NCI-H2081 (cell line): Measurements from ENCODE around the gene CIAO1.
"Not testable (repeated sequence)": the region's sequence is repeated elsewhere in the genome, so short reads cannot be mapped to it uniquely, and the experiment has no call there.

Experiments
- DNase-seq, 2 experiments: peaks; one replicate each; lab custom pipeline; 2025; lab: John Stamatoyannopoulos, UW

The CIAO1 gene

GRCh38 chr2:96250188-96250587 lies 15.8 kb upstream of the CIAO1 start:
- no peak for DNase-seq

DNA sequence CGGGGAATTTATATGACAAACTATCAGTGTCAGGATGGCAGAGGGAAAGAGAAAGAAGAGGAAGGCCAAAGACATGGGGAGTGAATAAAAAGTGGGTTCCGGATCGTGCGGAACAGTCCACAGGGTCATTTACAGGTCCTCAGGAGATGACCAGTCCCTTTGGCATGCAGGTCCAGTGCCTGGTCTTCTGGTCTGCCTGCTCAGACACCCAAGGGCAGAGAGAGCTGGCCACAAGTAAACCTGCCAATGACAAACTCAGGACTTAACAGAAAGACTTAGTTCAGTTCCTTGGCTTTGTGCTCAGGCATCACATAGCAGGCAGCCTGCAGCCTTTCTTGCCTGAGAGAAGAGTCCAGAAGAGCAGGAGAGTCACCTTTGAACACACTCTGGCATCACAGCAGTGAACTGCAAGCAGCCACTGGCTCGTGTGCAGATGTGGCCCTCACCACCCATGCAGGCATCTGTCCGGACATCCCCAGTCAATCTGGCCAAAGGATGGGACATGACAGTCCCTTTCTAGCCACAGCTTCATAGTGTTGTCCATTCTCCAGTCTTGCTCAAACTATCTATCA lies 14.2 kb upstream of the CIAO1 start:
- no peak for DNase-seq

DNA sequence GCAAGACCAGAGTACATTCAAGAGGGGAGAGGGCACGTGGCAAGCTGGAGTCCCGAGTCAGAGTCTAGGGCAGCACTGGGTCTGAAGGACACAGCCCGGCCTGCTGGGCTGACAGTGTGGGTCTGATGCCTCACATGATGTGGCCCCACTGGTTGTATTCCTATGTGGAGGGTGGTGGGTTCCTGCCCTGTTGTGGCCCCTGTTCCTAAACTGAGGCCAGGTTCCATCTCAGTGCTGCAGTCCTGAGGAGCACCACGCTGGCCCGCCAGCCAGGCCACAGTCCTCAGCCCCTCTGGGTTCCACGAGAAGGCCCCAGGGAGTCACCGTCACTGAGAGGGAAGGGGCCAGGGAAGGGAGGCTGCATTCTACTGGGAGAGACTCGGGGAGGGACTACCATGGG lies 13.5 kb upstream of the CIAO1 start:
- DNase-seq, result no peak

DNA sequence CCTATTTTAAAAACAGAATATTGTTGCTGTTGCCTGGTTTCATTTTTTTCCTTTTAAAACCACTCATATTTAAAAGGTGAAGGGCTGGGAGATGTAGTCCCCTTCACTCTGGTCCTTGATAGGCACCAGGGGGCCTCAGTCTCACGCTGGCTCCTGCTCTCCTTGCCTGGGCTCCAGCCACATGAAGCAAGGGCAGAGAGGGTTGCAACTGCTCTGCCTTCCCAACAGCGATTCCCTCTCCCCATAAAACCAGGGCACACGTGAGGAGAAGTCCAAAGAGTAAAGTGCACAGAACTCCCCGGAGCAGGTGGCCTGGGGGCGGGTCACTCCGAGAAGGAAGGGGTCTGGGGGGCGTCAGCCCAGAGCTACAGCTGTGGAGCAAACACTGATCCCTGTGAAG lies 13.0 kb upstream of the CIAO1 start:
- no peak for DNase-seq

DNA sequence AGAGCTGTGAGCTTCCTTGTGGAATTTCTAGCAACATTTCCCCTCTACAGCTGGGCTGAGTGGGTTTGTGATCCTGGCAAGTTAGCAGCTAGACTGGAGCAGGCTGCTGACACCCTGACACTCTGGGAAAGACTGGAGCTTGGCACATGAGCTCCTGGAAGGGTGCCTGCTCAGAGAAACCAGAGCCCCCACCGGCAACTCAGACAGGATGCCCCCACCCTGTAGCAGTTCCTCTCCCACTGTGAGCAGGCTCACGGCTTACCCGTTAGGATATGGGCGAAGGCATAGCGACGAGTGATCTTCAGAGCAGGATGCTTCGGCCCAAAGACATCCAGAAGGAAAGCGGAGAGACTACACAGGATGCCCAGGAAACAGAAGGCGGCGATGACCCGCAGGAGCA lies 11.5 kb upstream of the CIAO1 start:
- DNase-seq, result no peak

GRCh38 chr2:96256611-96257113 lies 9.4 kb upstream of the CIAO1 start:
- no peak for DNase-seq

- not testable (repeated sequence) for DNase-seq
These were observed 8.3 kb upstream of the CIAO1 start for GRCh38 chr2:96257744-96258143.

- DNase-seq, result no peak
These were observed 7.6 kb upstream of the CIAO1 start for GRCh38 chr2:96258166-96259022.

DNA sequence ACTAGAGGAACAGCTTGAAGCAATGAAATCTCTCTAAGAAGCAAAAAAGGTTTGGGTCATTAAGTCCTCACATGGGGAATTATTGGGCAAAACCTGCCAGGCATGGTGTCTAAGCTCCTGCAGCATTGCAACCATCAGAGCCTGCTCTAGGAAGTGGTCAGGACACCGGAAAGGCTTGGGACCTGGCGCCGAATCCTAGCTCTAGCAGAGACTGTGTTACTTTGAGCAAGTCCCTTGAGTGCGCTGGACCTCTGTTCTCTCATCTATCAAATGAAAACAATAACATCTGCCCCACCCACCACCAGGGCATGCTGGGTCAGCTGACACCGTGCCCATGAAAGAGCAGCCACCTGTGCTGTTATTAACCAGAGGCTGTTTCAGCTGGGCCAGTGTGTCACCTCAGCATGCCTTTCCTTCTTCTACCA lies 6.5 kb upstream of the CIAO1 start:
- DNase-seq, result no peak

DNA sequence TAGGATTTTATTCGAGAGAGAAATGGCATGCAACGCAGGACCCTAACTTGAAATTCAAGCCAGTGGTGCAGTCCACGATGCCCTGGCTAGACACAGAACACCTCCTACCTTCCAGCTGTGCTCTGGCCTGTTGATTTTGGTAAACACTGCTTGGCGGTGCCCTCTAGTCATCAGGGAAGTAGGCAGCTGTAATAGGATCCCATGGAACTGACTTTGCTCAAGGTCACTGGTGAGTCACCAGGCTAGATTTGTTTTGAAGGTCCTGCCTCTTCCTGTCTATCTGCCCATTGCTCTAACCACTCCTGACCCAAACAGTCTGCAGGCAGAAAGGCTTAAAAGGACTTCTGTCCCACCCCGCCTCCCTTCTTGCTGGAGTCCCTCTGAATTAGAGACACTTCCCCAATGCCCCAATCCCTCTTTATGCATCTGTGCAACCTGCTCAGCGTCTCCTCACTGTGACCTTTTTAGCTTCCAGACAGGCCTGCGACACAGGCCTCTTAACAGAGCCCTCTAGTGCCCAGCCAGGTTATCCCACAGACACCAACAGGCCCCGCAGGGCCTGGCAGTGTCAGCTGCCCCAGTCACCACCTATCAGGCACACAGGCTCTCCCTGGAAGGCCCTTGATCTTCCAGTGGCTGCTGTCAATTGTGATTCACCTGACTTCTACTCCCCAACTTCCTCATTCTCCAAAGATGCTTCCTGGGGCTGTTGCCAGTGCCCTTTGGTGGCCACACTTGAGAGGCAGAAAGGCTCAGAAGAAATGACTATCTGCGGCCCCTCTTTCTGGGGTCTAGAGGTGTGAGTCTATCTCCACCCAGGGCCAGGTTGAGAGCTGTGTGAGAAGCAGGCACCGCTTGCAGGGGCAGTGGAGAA lies 5.4 kb upstream of the CIAO1 start:
- peak in 1 of 2 experiments; percentile 21 for DNase-seq

- DNase-seq, result no peak
These were observed 4.6 kb upstream of the CIAO1 start for GRCh38 chr2:96261328-96262003.

- DNase-seq, result no peak
These were observed 3.7 kb upstream of the CIAO1 start for GRCh38 chr2:96262306-96262705.

GRCh38 chr2:96264086-96264485 lies 1.9 kb upstream of the CIAO1 start:
- no peak for DNase-seq

DNA sequence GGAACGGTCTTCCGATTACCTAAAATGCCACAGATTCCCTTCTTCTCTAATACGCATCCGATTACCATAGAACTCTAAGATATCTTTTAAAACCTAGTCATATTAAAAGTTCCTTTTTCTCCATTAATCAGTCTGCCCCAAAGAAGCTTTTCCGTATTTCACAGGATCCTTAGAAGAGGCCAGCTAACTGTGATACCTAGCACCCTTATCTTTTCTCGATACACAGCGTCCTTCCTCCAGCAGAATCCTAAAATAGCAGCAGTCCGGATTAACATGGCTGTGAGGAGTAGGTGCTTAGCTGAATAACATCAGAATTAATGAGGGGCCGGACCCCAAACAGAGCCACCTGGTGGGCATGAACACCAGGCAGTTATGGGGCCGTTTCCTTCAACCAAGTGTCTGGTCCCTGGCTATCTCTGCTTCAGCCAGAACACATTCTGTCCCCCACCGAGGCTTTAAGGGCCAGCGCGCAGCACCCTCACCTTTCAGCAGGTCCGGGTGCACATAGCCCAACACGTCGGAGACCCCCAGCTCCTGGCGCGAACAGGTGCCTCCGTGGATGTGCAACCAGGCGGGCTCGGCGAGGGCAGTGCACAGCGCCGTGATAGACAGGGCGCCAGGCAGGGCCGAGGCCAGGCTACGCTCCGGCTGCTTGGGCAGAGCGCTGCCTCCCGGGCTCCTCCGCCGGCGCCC lies 1.2 kb upstream of the CIAO1 start:
- DNase-seq, result peak in 1 of 2 experiments; percentile 41

GRCh38 chr2:96265349-96265839 lies 631 bp upstream of the CIAO1 start:
- peak in 1 of 2 experiments; percentile 41 for DNase-seq

- DNase-seq, result peak; percentile 12 to 54
These were observed 1.3 kb downstream of the CIAO1 start for GRCh38 chr2:96267159-96267971.

- no peak for DNase-seq
These were observed 6.0 kb downstream of the CIAO1 start for GRCh38 chr2:96271995-96272394.

DNA sequence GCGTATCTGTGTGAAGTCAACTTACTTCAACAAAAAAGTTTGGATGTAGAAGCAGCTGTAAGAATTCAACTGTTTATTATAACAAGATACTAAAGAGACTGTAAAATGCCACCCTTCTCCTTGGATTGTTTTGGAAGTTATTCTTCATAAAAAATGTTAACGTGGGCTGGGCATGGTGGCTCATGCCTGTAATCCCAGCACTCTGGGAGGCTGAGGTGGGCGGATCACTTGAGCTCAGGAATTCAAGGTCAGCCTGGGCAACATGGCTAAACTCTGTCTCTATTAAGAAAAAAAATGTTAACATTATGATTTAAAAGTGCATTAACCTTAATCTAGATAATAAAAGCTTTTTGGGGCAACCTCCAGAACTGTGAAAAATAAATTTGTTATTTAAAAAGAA lies 7.7 kb downstream of the CIAO1 start:
- DNase-seq, result no peak

DNA sequence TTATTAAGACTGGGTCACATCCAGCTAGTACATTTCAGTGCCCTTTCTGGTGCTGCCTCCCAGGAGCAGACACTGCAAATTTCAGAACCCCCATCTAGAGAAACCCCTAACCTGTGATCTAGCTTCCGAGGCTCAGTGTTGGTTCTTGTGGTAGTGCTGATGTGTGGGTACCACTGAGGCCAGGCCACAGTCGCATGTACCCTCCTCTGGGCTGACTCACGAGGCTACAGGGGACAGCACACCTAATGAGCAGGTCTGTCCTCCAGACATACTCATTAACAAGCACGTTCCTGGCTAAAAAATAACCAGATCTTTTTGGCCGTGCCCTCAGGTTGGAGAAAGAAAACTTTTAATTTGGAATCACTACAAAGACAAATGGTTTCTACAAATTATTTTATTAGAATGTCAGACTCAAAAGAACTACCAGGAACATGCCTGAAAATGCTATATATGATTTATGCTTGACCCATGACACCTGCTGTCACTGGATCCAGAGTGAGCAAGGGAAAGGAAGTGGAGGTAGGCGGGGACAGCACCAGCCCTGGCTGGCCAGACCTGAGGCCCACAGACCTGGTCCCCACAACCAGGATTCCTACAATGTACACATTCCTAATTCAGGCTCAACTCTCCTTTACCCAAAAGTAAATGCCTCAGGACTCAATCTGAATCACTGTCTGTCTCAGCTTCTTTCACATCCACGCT lies 8.5 kb downstream of the CIAO1 start:
- no peak for DNase-seq
